Mucosa of stomach (tissue), 1 donor: ENCODE results near the gene KLK13.

Experiments used
- H3K27me3 ChIP-seq: one replicate; pipeline ENCODE4 v1.7.0; 2013; ENCODE audit warnings: mild to moderate bottlenecking, low read length; ENCODE audit not compliant: control insufficient read depth, insufficient read depth
- H3K36me3 ChIP-seq: one replicate; pipeline ENCODE4 v1.7.0; 2013; ENCODE audit warnings: low read length; ENCODE audit not compliant: control insufficient read depth, insufficient read depth
- H3K4me1 ChIP-seq: one replicate; pipeline ENCODE4 v1.7.0; 2013; ENCODE audit warnings: mild to moderate bottlenecking, low read length; ENCODE audit not compliant: control insufficient read depth, insufficient read depth
- H3K4me3 ChIP-seq: one replicate; pipeline ENCODE4 v1.7.0; 2013; ENCODE audit warnings: low read length
- H3K9ac ChIP-seq: one replicate; pipeline ENCODE4 v1.7.0; 2013; ENCODE audit warnings: mild to moderate bottlenecking, low read length, moderate library complexity
- H3K9me3 ChIP-seq: one replicate; pipeline ENCODE4 v1.7.0; 2013; ENCODE audit warnings: mild to moderate bottlenecking, low read length, moderate library complexity; ENCODE audit not compliant: control insufficient read depth
- donor health status: Pancreatic carcinoma.

Gene KLK13

DNA sequence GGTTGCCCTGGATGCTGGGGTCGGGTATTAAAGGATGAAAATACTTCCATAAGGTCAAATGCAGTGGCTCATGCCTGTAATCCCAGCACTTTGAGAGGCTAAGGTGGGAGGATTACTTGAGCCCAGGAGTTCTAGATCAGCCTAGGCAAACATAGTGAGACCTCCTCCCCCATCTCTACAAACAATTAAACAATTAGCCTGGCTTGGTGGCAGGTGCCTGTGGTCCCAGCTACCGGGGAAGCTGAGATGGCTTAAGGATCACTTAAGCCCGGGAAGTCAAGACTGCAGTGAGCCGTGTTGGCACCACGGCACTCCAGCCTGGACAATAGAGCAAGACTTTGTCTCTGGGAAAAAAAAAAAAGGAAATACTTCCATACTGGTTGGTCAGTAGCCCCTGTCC lies 40.0 kb downstream of the KLK13 start:
- Histone ChIP-seq H3K27me3 (peaks cover 6% of the 10 kb centered on the region), H3K4me3 (no peak overlapping the region), H3K36me3 (no peaks in the 10 kb centered on the region), H3K9ac (no peak overlapping the region), H3K4me1 (peaks cover 15% of the 10 kb centered on the region), H3K9me3 (no peaks in the 10 kb centered on the region)

GRCh38 chr19:51023946-51024345 lies 40.9 kb downstream of the KLK13 start:
- Histone ChIP-seq H3K4me3 (no peak overlapping the region), H3K36me3 (no peaks in the 10 kb centered on the region), H3K27me3 (peaks cover 14% of the 10 kb centered on the region), H3K9ac (no peak overlapping the region), H3K9me3 (no peaks in the 10 kb centered on the region), H3K4me1 (peaks cover 21% of the 10 kb centered on the region)

GRCh38 chr19:51022526-51022925 lies 42.4 kb downstream of the KLK13 start:
- Histone ChIP-seq H3K27me3 (peaks cover 29% of the 10 kb centered on the region), H3K36me3 (no peaks in the 10 kb centered on the region), H3K4me1 (peaks cover 21% of the 10 kb centered on the region), H3K9ac (no peak overlapping the region), H3K9me3 (no peaks in the 10 kb centered on the region), H3K4me3 (no peak overlapping the region)

GRCh38 chr19:51020988-51021651 lies 43.8 kb downstream of the KLK13 start:
- Histone ChIP-seq H3K4me3 (no peak overlapping the region), H3K36me3 (no peaks in the 10 kb centered on the region), H3K27me3 (peaks cover 39% of the 10 kb centered on the region), H3K9ac (no peak overlapping the region), H3K9me3 (no peaks in the 10 kb centered on the region), H3K4me1 (peaks cover 20% of the 10 kb centered on the region)

- Histone ChIP-seq H3K4me3 (no peak within 1 kb of the TSS), H3K27me3 (peaks cover 46% of the 10 kb centered on the region), H3K9me3 (no peaks in the 10 kb centered on the region), H3K4me1 (peaks cover 11% of the 10 kb centered on the region), H3K9ac (no peak within 1 kb of the TSS), H3K36me3 (no peaks in the 10 kb centered on the region)
Measured at GRCh38 chr19:51019544-51019925, 45.4 kb downstream of the KLK13 start, which contains the start of gene KLK10. KLK10 (minus strand) TSS chr19:51019709; CDS start chr19:51019130, 579 bp downstream.

- H3K4me3 ChIP-seq, result no peak overlapping the region
- no peak overlapping the region for H3K9ac ChIP-seq
- peaks cover 11% of the 10 kb centered on the region for H3K4me1 ChIP-seq
- H3K36me3 ChIP-seq, result no peaks in the 10 kb centered on the region
- H3K27me3 ChIP-seq, result peaks cover 47% of the 10 kb centered on the region
- no peaks in the 10 kb centered on the region for H3K9me3 ChIP-seq
Measured at GRCh38 chr19:51018745-51019543, 45.9 kb downstream of the KLK13 start.

DNA sequence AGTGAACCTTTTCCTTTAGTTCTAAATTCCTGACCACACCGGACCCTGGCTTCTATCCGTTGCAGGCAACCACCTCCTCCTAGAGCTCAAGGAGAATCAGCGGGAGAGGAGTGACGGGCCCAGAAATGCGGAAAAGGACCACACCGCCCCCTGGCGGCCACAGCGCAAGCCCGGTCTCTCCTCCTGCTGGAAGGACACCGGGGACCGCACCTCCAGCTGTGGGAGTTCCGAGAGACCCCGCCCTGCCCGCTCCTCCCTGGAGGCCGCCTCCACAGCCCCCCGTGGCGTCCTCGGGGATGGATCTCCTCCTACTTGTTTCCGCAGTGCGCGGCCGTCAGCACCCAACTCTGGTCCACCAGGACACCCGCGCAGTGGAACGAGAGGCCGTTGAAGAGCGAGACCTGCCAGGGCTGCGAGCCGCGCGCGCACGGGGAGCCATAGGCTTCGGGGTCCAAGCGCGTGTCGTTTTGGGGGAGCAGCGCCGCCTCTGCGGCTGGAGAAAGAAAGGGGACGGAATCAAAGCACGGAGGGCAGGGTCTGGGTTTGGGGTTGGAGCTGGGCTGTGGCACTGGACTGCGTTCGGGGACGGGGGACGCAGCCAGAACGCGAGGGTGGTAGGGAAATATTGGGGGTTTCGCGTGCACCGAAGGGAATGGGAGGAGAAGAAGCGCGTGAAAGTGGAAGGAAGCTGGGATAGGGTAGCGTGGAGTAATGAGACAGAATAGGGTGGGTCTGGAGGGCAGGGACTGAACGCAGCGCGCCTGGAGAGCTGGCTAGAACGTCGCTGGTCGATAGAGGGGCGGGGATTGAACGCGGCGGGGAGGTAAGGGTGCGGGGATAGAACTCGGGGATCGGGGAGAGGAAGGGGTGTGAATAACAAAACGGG lies 47.9 kb downstream of the KLK13 start:
- Histone ChIP-seq H3K4me3 (peak overlapping the region; percentile 19), H3K9me3 (no peaks in the 10 kb centered on the region), H3K27me3 (peaks cover 50% of the 10 kb centered on the region), H3K4me1 (peaks cover 11% of the 10 kb centered on the region), H3K9ac (no peak overlapping the region), H3K36me3 (no peaks in the 10 kb centered on the region)

GRCh38 chr19:51015691-51016267 lies 49.1 kb downstream of the KLK13 start:
- peaks cover 11% of the 10 kb centered on the region for H3K4me1 ChIP-seq
- no peaks in the 10 kb centered on the region for H3K36me3 ChIP-seq
- no peak overlapping the region for H3K9ac ChIP-seq
- no peak overlapping the region for H3K4me3 ChIP-seq
- H3K27me3 ChIP-seq, result peaks cover 50% of the 10 kb centered on the region
- no peaks in the 10 kb centered on the region for H3K9me3 ChIP-seq

GRCh38 chr19:51014242-51014641 lies 50.6 kb downstream of the KLK13 start:
- Histone ChIP-seq H3K9me3 (no peaks in the 10 kb centered on the region), H3K4me3 (no peak overlapping the region), H3K9ac (no peak overlapping the region), H3K27me3 (peaks cover 42% of the 10 kb centered on the region), H3K36me3 (no peaks in the 10 kb centered on the region), H3K4me1 (peaks cover 8% of the 10 kb centered on the region)

GRCh38 chr19:51012661-51013190 lies 52.2 kb downstream of the KLK13 start:
- Histone ChIP-seq H3K27me3 (peaks cover 28% of the 10 kb centered on the region), H3K4me3 (no peak overlapping the region), H3K9me3 (no peaks in the 10 kb centered on the region), H3K4me1 (peaks cover 5% of the 10 kb centered on the region), H3K36me3 (no peaks in the 10 kb centered on the region), H3K9ac (no peak overlapping the region)

- H3K4me1 ChIP-seq, result no peaks in the 10 kb centered on the region
- no peak overlapping the region for H3K4me3 ChIP-seq
- H3K36me3 ChIP-seq, result no peaks in the 10 kb centered on the region
- no peaks in the 10 kb centered on the region for H3K9me3 ChIP-seq
- H3K9ac ChIP-seq, result no peak overlapping the region
- peaks cover 13% of the 10 kb centered on the region for H3K27me3 ChIP-seq
Measured at GRCh38 chr19:51010066-51010795, 54.7 kb downstream of the KLK13 start.
